NB4 (cell line): ENCODE data around the gene RNF126.
"Not testable (repeated sequence)": the region's sequence is repeated elsewhere in the genome, so short reads cannot be mapped to it uniquely, and the experiment has no call there.

Experiments
- CTCF ChIP-seq: IDR thresholded peaks from one replicate; pipeline ENCODE4 v1.5.1; 2012; ENCODE audit warnings: low read depth, low read length
- MAX ChIP-seq: IDR thresholded peaks from 2 replicates; pipeline ENCODE4 v1.6.1; 2011; ENCODE audit warnings: low read depth, low read length
- MYC ChIP-seq: IDR thresholded peaks from 2 replicates; pipeline ENCODE4 v1.6.1; 2011; ENCODE audit warnings: low read depth, low read length
- POLR2A ChIP-seq: IDR thresholded peaks from 2 replicates; pipeline ENCODE4 v1.6.1; 2011; ENCODE audit warnings: mild to moderate bottlenecking; ENCODE audit not compliant: insufficient read length; ENCODE audit errors: extremely low read depth

- not testable (repeated sequence) for TF ChIP-seq CTCF, POLR2A, MAX, MYC
Observed at GRCh38 chr19:702847-703246, 39.8 kb upstream of the RNF126 start.
